K562 (cell line): ENCODE results near the gene ATXN2L. TPM values are rescaled to one million over a fixed set of nuclear protein-coding genes. Genes with fewer than 3 reads are reported as not detected.

Experiments used
- ATAC-seq: fragments of 200-7000 bp; cut with Tn5 transposase; 3 replicates; pipeline ENCODE4 v1.9.1; 2020; ENCODE audit warnings: moderate library complexity
- BruUV-seq: library from RNA; stranded (reverse); fragments of 400-500 nt; replicated peaks from 2 replicates; lab custom pipeline; 2021; lab: Mats Ljungman, UMichigan
- CTCF ChIA-PET: fragments of 300-600 bp; formaldehyde crosslinking; extraction: SDS; loops from one replicate; lab custom pipeline; 2021; ENCODE audit warnings: low intra/inter-chr PET ratio; lab: Yijun Ruan, JAX
- POLR2A ChIA-PET: fragments of 300-600, 350-650 bp; sonication (Branson Sonifier 250); formaldehyde crosslinking; extraction: SDS; loops from one replicate; lab custom pipeline; 2021; ENCODE audit warnings: antibody characterized with exemption, inconsistent platforms; lab: Yijun Ruan, JAX
- DNase-seq, 4 experiments: peaks; one replicate each; pipeline versions ENCODE4 v3.0.0 to v3.0.0-alpha.2; 2011 to 2018; ENCODE audit warnings: low spot score in 3 of 4, mixed read lengths in 3 of 4; ENCODE audit errors: extremely low read depth in 1 of 4
- FAIRE-seq: peaks from 2 replicates; lab custom pipeline; 2011; peaks lifted over from hg19 to GRCh38; lab: Jason Lieb, UNC
- H2AFZ ChIP-seq: 2 replicates; pipeline ENCODE4 v1.6.0; 2011; ENCODE audit warnings: low read depth, low read length, control low read depth, inconsistent platforms
- H3K27ac ChIP-seq: fragments of 200-600 bp; 3 replicates; pipeline ENCODE4 v1.8.0; 2011; ENCODE audit warnings: low read depth, mild to moderate bottlenecking, control low read depth, inconsistent platforms, low read length, moderate library complexity, mixed read lengths; ENCODE audit errors: extremely low read depth
- H3K27me3 ChIP-seq, 2 experiments: fragments of 300-600 bp in 1 of 2; 2 replicates in 1 of 2; 3 replicates in 1 of 2; pipeline versions ENCODE4 v1.6.0 to v1.8.0; 2011; ENCODE audit warnings: inconsistent platforms in 2 of 2, low read length in 2 of 2, mild to moderate bottlenecking in 1 of 2, mixed read lengths in 1 of 2, moderate library complexity in 1 of 2; ENCODE audit not compliant: control insufficient read depth in 2 of 2, insufficient read depth in 2 of 2
- H3K36me3 ChIP-seq: fragments of 300-600 bp; 3 replicates; pipeline ENCODE4 v1.8.0; 2011; ENCODE audit warnings: mild to moderate bottlenecking, low read length, inconsistent platforms; ENCODE audit not compliant: control insufficient read depth, insufficient read depth
- H3K4me1 ChIP-seq, 2 experiments: fragments of 200-600 bp in 1 of 2; replicated peaks in 1 of 2; 2 replicates in 1 of 2; 3 replicates in 1 of 2; pipeline versions ENCODE4 v1.5.1 to v1.8.0; 2011; ENCODE audit warnings: inconsistent platforms in 2 of 2, low read length in 2 of 2, mild to moderate bottlenecking in 1 of 2, mixed read lengths in 1 of 2, moderate library complexity in 1 of 2; ENCODE audit not compliant: control insufficient read depth in 2 of 2, insufficient read depth in 2 of 2
- H3K4me2 ChIP-seq: 2 replicates; pipeline ENCODE4 v1.6.1; 2011; ENCODE audit warnings: low read length, control low read depth, inconsistent platforms, mixed read lengths; ENCODE audit not compliant: insufficient read depth
- H3K4me3 ChIP-seq: fragments of 200-600 bp; sonication (generic), shearing (Covaris generic); 2 replicates; pipeline ENCODE4 v1.5.1; 2016; ENCODE audit warnings: control low read depth, inconsistent platforms
- H3K79me2 ChIP-seq: fragments of 200-600 bp; 3 replicates; pipeline ENCODE4 v1.8.0; 2011; ENCODE audit warnings: low read length, inconsistent platforms; ENCODE audit not compliant: control insufficient read depth, insufficient read depth
- H3K9ac ChIP-seq, 2 experiments: 2 replicates each; pipeline versions ENCODE4 v1.6.0 to v1.6.1; 2011; ENCODE audit warnings: low read depth in 2 of 2, low read length in 2 of 2, control low read depth in 1 of 2, inconsistent platforms in 1 of 2, mild to moderate bottlenecking in 1 of 2, mixed read lengths in 1 of 2; ENCODE audit not compliant: insufficient read depth in 1 of 2
- H3K9me1 ChIP-seq: one replicate; pipeline ENCODE4 v1.6.0; 2011; ENCODE audit warnings: inconsistent platforms, mild to moderate bottlenecking, low read length, moderate library complexity; ENCODE audit not compliant: control insufficient read depth, insufficient read depth
- H3K9me3 ChIP-seq: replicated peaks from 2 replicates; pipeline ENCODE4 v1.5.1; 2011; ENCODE audit warnings: low read depth, low read length, inconsistent platforms; ENCODE audit not compliant: control insufficient read depth, insufficient read depth
- H4K20me1 ChIP-seq: replicated peaks from 2 replicates; pipeline ENCODE4 v1.6.1; 2011; ENCODE audit warnings: low read length, inconsistent platforms, mixed read lengths; ENCODE audit not compliant: control insufficient read depth, insufficient read depth
- CHAMP1 ChIP-seq: fragments of 450-650 bp; IDR thresholded peaks from 2 replicates; pipeline ENCODE4 v1.6.1; 2016; ENCODE audit warnings: mild to moderate bottlenecking
- CREM ChIP-seq: IDR thresholded peaks from 2 replicates; pipeline ENCODE4 v1.6.1; 2014; ENCODE audit warnings: antibody characterized with exemption, low read depth
- EZH2 ChIP-seq: IDR thresholded peaks from 2 replicates; pipeline ENCODE4 v1.6.1; 2012; ENCODE audit warnings: low read depth, mild to moderate bottlenecking, inconsistent platforms, low read length, borderline replicate concordance
- GABPB2 ChIP-seq: fragments of 250-450 bp; sonication (Bioruptor Pico); conservative IDR thresholded peaks from 2 replicates; pipeline ENCODE4 v1.5.1; 2021; ENCODE audit warnings: mild to moderate bottlenecking
- HDAC6 ChIP-seq: IDR thresholded peaks from 2 replicates; pipeline ENCODE4 v1.6.1; 2012; ENCODE audit warnings: low read depth, mild to moderate bottlenecking, control low read depth, inconsistent platforms, low read length, moderate library complexity
- HMG20A ChIP-seq: fragments of 450-650 bp; formaldehyde crosslinking; conservative IDR thresholded peaks from 2 replicates; pipeline ENCODE4 v1.4.0; 2020; ENCODE audit warnings: mild to moderate bottlenecking, mixed read lengths
- KAT2B ChIP-seq: IDR thresholded peaks from one replicate; pipeline ENCODE4 v1.6.1; 2012; ENCODE audit warnings: low read depth, mild to moderate bottlenecking, control low read depth, inconsistent platforms, low read length, moderate library complexity
- KLF10 ChIP-seq: fragments of 250-450 bp; sonication (Bioruptor Pico); IDR thresholded peaks from 2 replicates; pipeline ENCODE4 v1.6.1; 2021; ENCODE audit warnings: matching md5 sums
- NRF1 ChIP-seq, 2 experiments: fragments of 450-650 bp; IDR thresholded peaks in 1 of 2; conservative IDR thresholded peaks in 1 of 2; 2 replicates each; pipeline ENCODE4 v1.6.1; 2014; ENCODE audit warnings: mild to moderate bottlenecking in 2 of 2
- POLR2H ChIP-seq: IDR thresholded peaks from 2 replicates; pipeline ENCODE4 v1.6.1; 2016; ENCODE audit warnings: missing genetic modification characterization, low read depth, mild to moderate bottlenecking, control low read depth, missing compliant biosample characterization, moderate library complexity
- PRDM10 ChIP-seq: fragments of 450-650 bp; IDR thresholded peaks from 2 replicates; pipeline ENCODE4 v1.6.1; 2018; ENCODE audit not compliant: partially characterized antibody
- PTBP1 ChIP-seq: fragments of 200-400 bp; formaldehyde crosslinking; IDR thresholded peaks from 2 replicates; pipeline ENCODE4 v1.6.1; 2017; ENCODE audit warnings: low read depth, low read length
- SRSF9 ChIP-seq: fragments of 200-400 bp; formaldehyde crosslinking; IDR thresholded peaks from 2 replicates; pipeline ENCODE4 v1.6.1; 2017; ENCODE audit warnings: low read depth, low read length, borderline replicate concordance
- TCF7L2 ChIP-seq: fragments of 150-350 bp; IDR thresholded peaks from 2 replicates; pipeline ENCODE4 v1.6.1; 2016; ENCODE audit warnings: low read depth, mild to moderate bottlenecking, low read length, moderate library complexity
- THRAP3 ChIP-seq: fragments of 450-650 bp; IDR thresholded peaks from 2 replicates; pipeline ENCODE4 v1.6.1; 2016; ENCODE audit warnings: mild to moderate bottlenecking, inconsistent platforms, borderline replicate concordance
- ZNF354B ChIP-seq: fragments of 250-450 bp; sonication (Bioruptor Pico); IDR thresholded peaks from 2 replicates; pipeline ENCODE4 v1.4.0; 2020
- ZNF507 ChIP-seq: conservative IDR thresholded peaks from 2 replicates; pipeline ENCODE4 v1.6.1; 2017; ENCODE audit warnings: missing genetic modification characterization, missing compliant biosample characterization
- WGBS: fragments of 100-300 bp; shearing (Covaris generic); methylation state at CpG from one replicate; pipeline ENCODE4 v1.1.6; 2016; ENCODE audit warnings: low coverage, mixed read lengths; ENCODE audit not compliant: insufficient coverage; ENCODE audit errors: missing lambda C conversion rate; 5-methylcytosine and 5-hydroxymethylcytosine counted together
- in situ Hi-C: fragments of 300-500 bp; cut with MboI; formaldehyde crosslinking; loops from 4 replicates; pipeline ENCODE4 v1.15.0; 2018; ENCODE audit warnings: inconsistent platforms, mixed read lengths
- intact Hi-C: fragments of 100-400 bp; cut with micrococcal nuclease; formaldehyde crosslinking; loops from 2 replicates; pipeline ENCODE4 v1.14.2; 2022
- polyA plus RNA-seq, 8 experiments: library from polyadenylated mRNA; depleted of rRNA in 4 of 8; stranded (reverse) in 5 of 8; unstranded in 3 of 8; fragments of >200 nt; fragmentation: Nextera tagmentation in 2 of 8; fragmentation: Illumina TruSeq in 1 of 8; extraction: Ambion mirVana in 2 of 8; extraction: Trizol in 1 of 8; gene quantifications; 2 replicates each; pipeline versions ENCODE4 v1.2.1 to v1.2.3, GENCODE V29; 2011 to 2014; ENCODE audit warnings: inconsistent platforms in 1 of 8, missing spikeins in 1 of 8
- total RNA-seq, 7 experiments: library from RNA; depleted of rRNA in 6 of 7; stranded (reverse); fragments of >200 nt in 6 of 7; fragmentation: Illumina TruSeq in 2 of 7; extraction: Trizol in 2 of 7; gene quantifications; 2 replicates each; pipeline versions ENCODE4 v1.2.1 to v1.2.3, GENCODE V29; 2011 to 2021; ENCODE audit warnings: low replicate concordance in 1 of 7

Gene ATXN2L
- total and polyA plus RNA-seq, 9 of the 15 experiments (the other 6 are each of a cell fraction or from before 2014, with no cell fraction given) = 3.8 to 280 (median 37.2) TPM

- peak; percentile 89 to 98 (median 93) for DNase-seq
- peak; percentile 82 for FAIRE-seq
- Histone ChIP-seq H3K79me2 (peaks cover 77% of the 10 kb centered on the region), H4K20me1 (peaks cover 3% of the 10 kb centered on the region; the same call in 1 of the 2 replicates), H3K36me3 (peaks cover 59% of the 10 kb centered on the region), H3K4me2 (peak overlapping the region; percentile 99), H3K4me1 (peaks cover 16 to 24% of the 10 kb centered on the region in 2 experiments), H3K27me3 (no peaks in the 10 kb centered on the region), H3K9me1 (no peaks in the 10 kb centered on the region), H3K4me3 (peak overlapping the region; percentile 99), H2AFZ (peak overlapping the region; percentile 90), H3K9me3 (peaks cover 11% of the 10 kb centered on the region), H3K27ac (peak overlapping the region; percentile 99), H3K9ac (peak overlapping the region; percentile 98 to 99)
- peak; percentile 89 for ATAC-seq
- no TSS peak for BruUV-seq
- ChIA-PET CTCF (no interaction called here), POLR2A (interaction anchor here (0.6 to 2.6 kb wide), 7 partner anchors 7 to 39 kb away, joined by 3 to 11 read pairs (median 3); partner anchors contain the start of genes SH2B1 and TUFM)
- in situ Hi-C loops = no loop called here
- under 1% methylated on average over 41 of the region's 60 CpGs for WGBS
- intact Hi-C loops = no loop called here
- no peak for TF ChIP-seq EZH2
- no peak for TF ChIP-seq ZNF354B (CRISPR knock-in tag)
- no peak for TF ChIP-seq ZNF507 (tag)
- TF ChIP-seq CREM = peak; percentile 35
- no peak for TF ChIP-seq PTBP1
- no peak for TF ChIP-seq PRDM10
- no peak for TF ChIP-seq KLF10 (CRISPR knock-in tag)
- TF ChIP-seq CHAMP1 = no peak
- TF ChIP-seq HMG20A = no peak
- peak; percentile 98 for TF ChIP-seq NRF1 (conservative IDR thresholded peaks at IDR 0.05 in 1 of 2, IDR thresholded peaks at IDR 0.05 in 1 of 2)
- TF ChIP-seq THRAP3 = no peak
- peak; percentile 80 for TF ChIP-seq POLR2H (tag)
- no peak for TF ChIP-seq GABPB2 (CRISPR knock-in tag)
- TF ChIP-seq SRSF9 = no peak
- no peak for TF ChIP-seq TCF7L2
- no peak for TF ChIP-seq KAT2B
- TF ChIP-seq HDAC6 = no peak
These were observed 1.3 kb downstream of the ATXN2L start for GRCh38 chr16:28823873-28824716.
